ENCODE results near the gene HSP90B1. TPM values are rescaled to one million over a fixed set of nuclear protein-coding genes. Genes with fewer than 3 reads are reported as not detected.

The HSP90B1 gene
- total RNA-seq, 1 experiment from 2014 or later, result 534 TPM

- intact Hi-C loops (cut with micrococcal nuclease; ENCODE audit: unreplicated experiment), result loop anchor here (5.0 kb wide), 1 partner anchor 40 kb away; no protein-coding TSS in a partner anchor
- ChIA-PET CTCF (interaction anchor here (0.7 kb wide), 1 partner anchor 86 kb away, joined by 3 read pairs; no protein-coding TSS in a partner anchor), POLR2A (ENCODE audit: unreplicated experiment) (no interaction called here)
- Histone ChIP-seq H3K9me3 (ENCODE audit: insufficient read depth, low read depth) (no peaks in the 10 kb centered on the region), H3K4me2 (no peak overlapping the region), H3K27me3 (ENCODE audit: insufficient read depth, low read depth) (no peaks in the 10 kb centered on the region), H3K9me2 (ENCODE audit: insufficient read depth) (no peaks in the 10 kb centered on the region), H3F3A (ENCODE audit: insufficient read depth, low read depth) (no peaks in the 10 kb centered on the region), H4K20me1 (ENCODE audit: insufficient read depth) (no peaks in the 10 kb centered on the region), H3K36me3 (ENCODE audit: low read depth) (no peaks in the 10 kb centered on the region), H3K27ac (no peak overlapping the region), H3K79me2 (ENCODE audit: low read depth) (no peaks in the 10 kb centered on the region), H2AFZ (no peak overlapping the region), H3K4me1 (replicated peaks; ENCODE audit: insufficient read depth) (peaks cover 3% of the 10 kb centered on the region; the same call in 1 of the 2 replicates), H3K4me3 (no peak overlapping the region)
- no peak for DNase-seq
- BruUV-seq (replicated peaks), result no TSS peak
- TF ChIP-seq EZH2 (IDR thresholded peaks at IDR 0.05; ENCODE audit: low read depth), result no peak
- TF ChIP-seq, protein P1, sequence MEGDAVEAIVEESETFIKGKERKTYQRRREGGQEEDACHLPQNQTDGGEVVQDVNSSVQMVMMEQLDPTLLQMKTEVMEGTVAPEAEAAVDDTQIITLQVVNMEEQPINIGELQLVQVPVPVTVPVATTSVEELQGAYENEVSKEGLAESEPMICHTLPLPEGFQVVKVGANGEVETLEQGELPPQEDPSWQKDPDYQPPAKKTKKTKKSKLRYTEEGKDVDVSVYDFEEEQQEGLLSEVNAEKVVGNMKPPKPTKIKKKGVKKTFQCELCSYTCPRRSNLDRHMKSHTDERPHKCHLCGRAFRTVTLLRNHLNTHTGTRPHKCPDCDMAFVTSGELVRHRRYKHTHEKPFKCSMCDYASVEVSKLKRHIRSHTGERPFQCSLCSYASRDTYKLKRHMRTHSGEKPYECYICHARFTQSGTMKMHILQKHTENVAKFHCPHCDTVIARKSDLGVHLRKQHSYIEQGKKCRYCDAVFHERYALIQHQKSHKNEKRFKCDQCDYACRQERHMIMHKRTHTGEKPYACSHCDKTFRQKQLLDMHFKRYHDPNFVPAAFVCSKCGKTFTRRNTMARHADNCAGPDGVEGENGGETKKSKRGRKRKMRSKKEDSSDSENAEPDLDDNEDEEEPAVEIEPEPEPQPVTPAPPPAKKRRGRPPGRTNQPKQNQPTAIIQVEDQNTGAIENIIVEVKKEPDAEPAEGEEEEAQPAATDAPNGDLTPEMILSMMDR (conservative IDR thresholded peaks at IDR 0.05), result no peak
Measured at GRCh38 chr12:103887738-103888137, 42.5 kb upstream of the HSP90B1 start.

- POLR2A ChIA-PET (ENCODE audit: unreplicated experiment), result no interaction called here
- intact Hi-C loops (cut with micrococcal nuclease; ENCODE audit: unreplicated experiment), result no loop called here
- TF ChIP-seq EZH2 (IDR thresholded peaks at IDR 0.05; ENCODE audit: low read depth), result no peak
- TF ChIP-seq, protein P1 (conservative IDR thresholded peaks at IDR 0.05), result no peak
- Histone ChIP-seq H2AFZ (no peak overlapping the region), H3K4me1 (replicated peaks; ENCODE audit: insufficient read depth) (no peaks in the 10 kb centered on the region), H3K27ac (no peak overlapping the region), H3K4me2 (no peak overlapping the region), H4K20me1 (ENCODE audit: insufficient read depth) (no peaks in the 10 kb centered on the region), H3K79me2 (ENCODE audit: low read depth) (no peaks in the 10 kb centered on the region), H3K36me3 (ENCODE audit: low read depth) (no peaks in the 10 kb centered on the region), H3K27me3 (ENCODE audit: insufficient read depth, low read depth) (no peaks in the 10 kb centered on the region), H3K9me2 (ENCODE audit: insufficient read depth) (no peaks in the 10 kb centered on the region), H3K4me3 (no peak overlapping the region), H3F3A (ENCODE audit: insufficient read depth, low read depth) (no peaks in the 10 kb centered on the region), H3K9me3 (ENCODE audit: insufficient read depth, low read depth) (no peaks in the 10 kb centered on the region)
- no TSS peak for BruUV-seq (replicated peaks)
- no peak for DNase-seq
- CTCF ChIA-PET, result no interaction called here
Measured at GRCh38 chr12:103897316-103897715, 32.9 kb upstream of the HSP90B1 start.

- DNase-seq, result no peak
Measured at GRCh38 chr12:103901518-103902173, 28.6 kb upstream of the HSP90B1 start.

More at GRCh38 chr12:103901518-103902173, 28.6 kb upstream of the HSP90B1 start:
- H3K36me3 ChIP-seq (ENCODE audit: low read depth), result no peaks in the 10 kb centered on the region
- BruUV-seq (replicated peaks), result no TSS peak
- intact Hi-C loops (cut with micrococcal nuclease; ENCODE audit: unreplicated experiment), result no loop called here
- H3K4me1 ChIP-seq (replicated peaks; ENCODE audit: insufficient read depth), result no peaks in the 10 kb centered on the region
- H4K20me1 ChIP-seq (ENCODE audit: insufficient read depth), result no peaks in the 10 kb centered on the region
- peaks cover 8% of the 10 kb centered on the region; the same call in 1 of the 2 replicates for H3K27me3 ChIP-seq (ENCODE audit: insufficient read depth, low read depth)
- H3K4me3 ChIP-seq, result no peak overlapping the region
- no peaks in the 10 kb centered on the region for H3F3A ChIP-seq (ENCODE audit: insufficient read depth, low read depth)
- TF ChIP-seq EZH2 (IDR thresholded peaks at IDR 0.05; ENCODE audit: low read depth), result no peak
- TF ChIP-seq, protein P1 (conservative IDR thresholded peaks at IDR 0.05), result no peak
- ChIA-PET CTCF (no interaction called here), POLR2A (ENCODE audit: unreplicated experiment) (interaction anchor here (0.6 kb wide), 2 partner anchors 9 to 61 kb away, joined by 3 read pairs; no protein-coding TSS in a partner anchor)
- no peaks in the 10 kb centered on the region for H3K9me2 ChIP-seq (ENCODE audit: insufficient read depth)
- no peak overlapping the region for H3K27ac ChIP-seq
- no peaks in the 10 kb centered on the region for H3K9me3 ChIP-seq (ENCODE audit: insufficient read depth, low read depth)
- no peak overlapping the region for H3K4me2 ChIP-seq
- no peaks in the 10 kb centered on the region for H3K79me2 ChIP-seq (ENCODE audit: low read depth)
- H2AFZ ChIP-seq, result no peak overlapping the region
